ENCODE measurements around the gene HSD17B14.
A peak's percentile ranks its signal among the peaks of the same experiment; 100 is the strongest.

GRCh38 chr19:48795055-48795684 lies 41.1 kb downstream of the HSD17B14 start:
- TF ChIP-seq CTCF (IDR thresholded peaks at IDR 0.05) (peak; percentile 95 to 97 (median 96)), POLR2AphosphoS5 (IDR thresholded peaks at IDR 0.05) (peak in 3 of 4 donors; percentile 58 to 64 (median 63)), POLR2A (IDR thresholded peaks at IDR 0.05) (no peak), EP300 (IDR thresholded peaks at IDR 0.05) (peak in 1 of 4 donors; percentile 30)

All from sigmoid colon (tissue), 4 donors.